ENCODE measurements around the gene FBXL14.

Gene FBXL14

DNA sequence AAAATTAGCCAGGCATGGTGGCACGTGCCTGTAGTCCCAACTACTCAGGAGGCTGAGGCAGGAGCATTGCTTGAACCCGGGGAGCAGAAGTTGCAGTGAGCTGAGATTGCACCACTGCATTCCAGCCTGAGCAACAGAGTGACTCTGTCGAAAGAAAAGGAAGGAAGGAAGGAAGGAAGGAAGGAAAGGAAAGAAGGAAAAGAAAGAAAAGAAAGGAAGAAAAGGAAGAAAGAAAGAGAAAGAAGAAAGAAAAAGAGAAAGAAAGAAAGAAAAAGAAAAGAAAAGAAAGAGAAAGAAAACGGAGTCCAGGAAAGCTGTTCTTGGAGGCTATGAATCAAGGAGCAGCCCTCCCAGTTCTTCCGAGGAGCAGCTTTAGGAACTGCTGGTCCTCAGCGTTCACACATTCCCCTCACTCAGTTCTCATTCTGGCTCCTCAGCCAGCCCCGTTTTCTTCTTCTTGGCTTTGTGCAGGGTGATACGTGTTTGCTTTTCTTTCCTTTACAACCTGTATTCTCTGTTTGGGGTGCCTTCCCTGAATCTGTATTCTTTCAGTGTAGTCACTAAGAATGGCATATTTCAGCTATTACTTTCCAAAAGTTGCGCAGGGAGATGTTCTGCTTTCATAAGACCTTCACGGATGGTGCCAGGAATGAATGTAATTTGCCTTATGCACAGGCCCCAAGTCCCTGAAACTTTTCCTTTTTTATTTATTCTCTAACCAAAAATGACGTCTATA is 12.2 kb downstream of the FBXL14 start:
- no peak for TF ChIP-seq CEBPB (IDR thresholded peaks at IDR 0.05)
- no peak for TF ChIP-seq TAF1 (IDR thresholded peaks at IDR 0.05; ENCODE audit: low read depth)
- TF ChIP-seq NFIC (IDR thresholded peaks at IDR 0.05), result no peak
- TF ChIP-seq EP300 (IDR thresholded peaks at IDR 0.05; ENCODE audit: borderline replicate concordance), result no peak
- TF ChIP-seq, protein P1, sequence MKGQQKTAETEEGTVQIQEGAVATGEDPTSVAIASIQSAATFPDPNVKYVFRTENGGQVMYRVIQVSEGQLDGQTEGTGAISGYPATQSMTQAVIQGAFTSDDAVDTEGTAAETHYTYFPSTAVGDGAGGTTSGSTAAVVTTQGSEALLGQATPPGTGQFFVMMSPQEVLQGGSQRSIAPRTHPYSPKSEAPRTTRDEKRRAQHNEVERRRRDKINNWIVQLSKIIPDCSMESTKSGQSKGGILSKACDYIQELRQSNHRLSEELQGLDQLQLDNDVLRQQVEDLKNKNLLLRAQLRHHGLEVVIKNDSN (IDR thresholded peaks at IDR 0.05), result no peak
- no peak for TF ChIP-seq YY1 (IDR thresholded peaks at IDR 0.05; ENCODE audit: low read depth)
- no peak for TF ChIP-seq FOXM1 (IDR thresholded peaks at IDR 0.05; ENCODE audit: borderline replicate concordance, low read depth)
- no peak for TF ChIP-seq RAD21 (IDR thresholded peaks at IDR 0.05; ENCODE audit: low read depth)
- TF ChIP-seq, protein P2, sequence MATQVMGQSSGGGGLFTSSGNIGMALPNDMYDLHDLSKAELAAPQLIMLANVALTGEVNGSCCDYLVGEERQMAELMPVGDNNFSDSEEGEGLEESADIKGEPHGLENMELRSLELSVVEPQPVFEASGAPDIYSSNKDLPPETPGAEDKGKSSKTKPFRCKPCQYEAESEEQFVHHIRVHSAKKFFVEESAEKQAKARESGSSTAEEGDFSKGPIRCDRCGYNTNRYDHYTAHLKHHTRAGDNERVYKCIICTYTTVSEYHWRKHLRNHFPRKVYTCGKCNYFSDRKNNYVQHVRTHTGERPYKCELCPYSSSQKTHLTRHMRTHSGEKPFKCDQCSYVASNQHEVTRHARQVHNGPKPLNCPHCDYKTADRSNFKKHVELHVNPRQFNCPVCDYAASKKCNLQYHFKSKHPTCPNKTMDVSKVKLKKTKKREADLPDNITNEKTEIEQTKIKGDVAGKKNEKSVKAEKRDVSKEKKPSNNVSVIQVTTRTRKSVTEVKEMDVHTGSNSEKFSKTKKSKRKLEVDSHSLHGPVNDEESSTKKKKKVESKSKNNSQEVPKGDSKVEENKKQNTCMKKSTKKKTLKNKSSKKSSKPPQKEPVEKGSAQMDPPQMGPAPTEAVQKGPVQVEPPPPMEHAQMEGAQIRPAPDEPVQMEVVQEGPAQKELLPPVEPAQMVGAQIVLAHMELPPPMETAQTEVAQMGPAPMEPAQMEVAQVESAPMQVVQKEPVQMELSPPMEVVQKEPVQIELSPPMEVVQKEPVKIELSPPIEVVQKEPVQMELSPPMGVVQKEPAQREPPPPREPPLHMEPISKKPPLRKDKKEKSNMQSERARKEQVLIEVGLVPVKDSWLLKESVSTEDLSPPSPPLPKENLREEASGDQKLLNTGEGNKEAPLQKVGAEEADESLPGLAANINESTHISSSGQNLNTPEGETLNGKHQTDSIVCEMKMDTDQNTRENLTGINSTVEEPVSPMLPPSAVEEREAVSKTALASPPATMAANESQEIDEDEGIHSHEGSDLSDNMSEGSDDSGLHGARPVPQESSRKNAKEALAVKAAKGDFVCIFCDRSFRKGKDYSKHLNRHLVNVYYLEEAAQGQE (IDR thresholded peaks at IDR 0.05; ENCODE audit: low read depth), result no peak
- TF ChIP-seq, protein P3, sequence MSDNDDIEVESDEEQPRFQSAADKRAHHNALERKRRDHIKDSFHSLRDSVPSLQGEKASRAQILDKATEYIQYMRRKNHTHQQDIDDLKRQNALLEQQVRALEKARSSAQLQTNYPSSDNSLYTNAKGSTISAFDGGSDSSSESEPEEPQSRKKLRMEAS (IDR thresholded peaks at IDR 0.05), result no peak
- no peak for TF ChIP-seq TCF12 (IDR thresholded peaks at IDR 0.05; ENCODE audit: low read depth)
- TF ChIP-seq CREB1 (IDR thresholded peaks at IDR 0.05; ENCODE audit: low read depth), result no peak
- TF ChIP-seq ZBTB7A (IDR thresholded peaks at IDR 0.05; ENCODE audit: low read depth), result no peak
- TF ChIP-seq TEAD4 (IDR thresholded peaks at IDR 0.05), result no peak
- no peak for TF ChIP-seq EGR1 (IDR thresholded peaks at IDR 0.05)

DNA sequence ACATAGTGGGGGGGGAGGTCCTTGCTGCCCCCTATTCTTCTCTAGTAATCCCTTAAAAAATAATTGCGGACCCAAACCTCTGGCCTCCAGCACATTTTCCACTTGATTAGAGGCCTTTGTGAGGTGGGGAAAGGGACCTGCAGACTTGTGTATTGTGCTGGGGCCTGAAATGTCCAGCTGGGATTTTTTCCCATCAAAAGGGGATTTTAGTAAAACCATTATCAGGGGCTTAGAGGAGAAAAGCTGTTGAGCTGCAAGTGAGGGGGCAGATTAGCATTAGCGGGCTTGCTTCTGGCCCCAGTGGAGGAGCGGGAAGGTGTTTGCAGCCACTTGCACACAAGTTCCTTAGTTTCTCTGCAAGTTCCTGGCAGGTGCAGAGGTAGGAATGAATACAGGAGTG is 13.9 kb downstream of the FBXL14 start:
- TF ChIP-seq TCF12 (IDR thresholded peaks at IDR 0.05; ENCODE audit: low read depth) (no peak), RAD21 (IDR thresholded peaks at IDR 0.05; ENCODE audit: low read depth) (no peak), EP300 (IDR thresholded peaks at IDR 0.05; ENCODE audit: borderline replicate concordance) (no peak), NFIC (IDR thresholded peaks at IDR 0.05) (no peak), CREB1 (IDR thresholded peaks at IDR 0.05; ENCODE audit: low read depth) (no peak), TAF1 (IDR thresholded peaks at IDR 0.05; ENCODE audit: low read depth) (no peak), ZBTB7A (IDR thresholded peaks at IDR 0.05; ENCODE audit: low read depth) (no peak), EGR1 (IDR thresholded peaks at IDR 0.05) (no peak)
- TF ChIP-seq, protein P2 (IDR thresholded peaks at IDR 0.05; ENCODE audit: low read depth), result no peak
- TF ChIP-seq, protein P3 (IDR thresholded peaks at IDR 0.05), result no peak

DNA sequence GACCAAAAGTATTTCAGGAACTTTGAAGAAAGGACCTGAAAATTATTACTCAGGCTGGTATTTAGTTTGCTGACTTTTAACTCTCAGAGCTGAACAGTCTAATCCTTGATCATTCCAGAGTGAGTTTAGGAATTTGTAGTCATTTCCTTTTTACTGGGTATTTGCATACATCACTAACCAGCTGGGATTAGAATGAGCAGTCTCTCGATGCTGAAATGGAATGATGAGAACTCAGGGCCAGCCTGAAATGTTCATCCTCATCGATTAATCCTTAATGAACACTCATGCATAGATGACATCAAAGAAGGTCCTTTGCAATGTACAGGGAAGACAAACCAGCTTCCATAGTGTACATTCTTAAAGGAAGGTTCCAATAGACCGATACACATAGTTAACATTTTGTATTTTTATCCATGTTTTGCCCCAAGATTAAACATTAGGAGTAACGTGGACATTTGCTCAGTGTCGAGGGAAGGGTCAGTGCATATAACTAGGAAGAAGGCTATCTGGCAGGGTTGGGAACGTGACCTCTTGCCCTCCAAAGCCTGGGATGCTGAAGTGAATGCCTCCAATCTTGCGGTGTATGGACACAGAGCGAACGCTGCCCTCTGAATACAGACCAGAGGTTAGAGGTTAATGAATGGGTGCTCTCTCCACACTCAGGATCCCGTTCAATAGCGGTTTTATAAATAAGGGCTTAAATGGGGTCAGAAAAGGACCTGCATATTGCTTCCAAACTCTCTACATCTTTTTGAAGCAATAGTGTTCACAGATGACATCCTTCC is 14.5 kb downstream of the FBXL14 start:
- TF ChIP-seq CEBPB (IDR thresholded peaks at IDR 0.05), result no peak
- no peak for TF ChIP-seq TCF12 (IDR thresholded peaks at IDR 0.05; ENCODE audit: low read depth)
- no peak for TF ChIP-seq TAF1 (IDR thresholded peaks at IDR 0.05; ENCODE audit: low read depth)
- TF ChIP-seq RAD21 (IDR thresholded peaks at IDR 0.05; ENCODE audit: low read depth), result no peak
- TF ChIP-seq NFIC (IDR thresholded peaks at IDR 0.05), result no peak
- TF ChIP-seq, protein P3 (IDR thresholded peaks at IDR 0.05), result no peak
- TF ChIP-seq ZBTB7A (IDR thresholded peaks at IDR 0.05; ENCODE audit: low read depth), result no peak
- TF ChIP-seq TEAD4 (IDR thresholded peaks at IDR 0.05), result no peak
- no peak for TF ChIP-seq EGR1 (IDR thresholded peaks at IDR 0.05)
- TF ChIP-seq, protein P1 (IDR thresholded peaks at IDR 0.05), result no peak
- TF ChIP-seq CREB1 (IDR thresholded peaks at IDR 0.05; ENCODE audit: low read depth), result no peak
- TF ChIP-seq YY1 (IDR thresholded peaks at IDR 0.05; ENCODE audit: low read depth), result no peak
- TF ChIP-seq, protein P2 (IDR thresholded peaks at IDR 0.05; ENCODE audit: low read depth), result no peak
